Neural cell (in vitro differentiated cells): Measurements from ENCODE around the gene ZBTB7C. TPM values are rescaled to one million over a fixed set of nuclear protein-coding genes. Genes with fewer than 3 reads are reported as not detected.

Source experiments
- H2AFZ ChIP-seq: fragments of 200-600, 300-800 bp; sonication (generic), shearing (Covaris generic); 2 replicates; pipeline ENCODE4 v1.6.0; 2014; ENCODE audit warnings: low read depth, mild to moderate bottlenecking, antibody characterized with exemption, low read length, moderate library complexity
- H3F3A ChIP-seq: fragments of 200-600 bp; shearing (Covaris generic); 2 replicates; pipeline ENCODE4 v1.6.1; 2016; ENCODE audit warnings: mild to moderate bottlenecking, moderate library complexity, mixed read lengths, antibody characterized with exemption, low read length; ENCODE audit not compliant: insufficient read depth, poor library complexity, severe bottlenecking
- H3K27ac ChIP-seq: fragments of 200-600, 300-800 bp; sonication (generic), shearing (Covaris generic); 2 replicates; pipeline ENCODE4 v1.5.1; 2014; ENCODE audit warnings: mild to moderate bottlenecking, low read length, moderate library complexity
- H3K27me3 ChIP-seq: fragments of 300-800, 200-600 bp; sonication (generic), shearing (Covaris generic); 2 replicates; pipeline ENCODE4 v1.6.0; 2014; ENCODE audit warnings: mild to moderate bottlenecking, low read depth, low read length, moderate library complexity; ENCODE audit not compliant: insufficient read depth
- H3K36me3 ChIP-seq: fragments of 300-800, 200-600 bp; sonication (generic), shearing (Covaris generic); 2 replicates; pipeline ENCODE4 v1.5.1; 2014; ENCODE audit warnings: mild to moderate bottlenecking, antibody characterized with exemption, low read length, moderate library complexity; ENCODE audit not compliant: insufficient read depth
- H3K4me2 ChIP-seq: fragments of 300-800, 200-600 bp; sonication (generic), shearing (Covaris generic); 2 replicates; pipeline ENCODE4 v1.6.0; 2014; ENCODE audit warnings: mild to moderate bottlenecking, low read length
- H3K4me3 ChIP-seq: fragments of 300-800, 200-600 bp; sonication (generic), shearing (Covaris generic); 2 replicates; pipeline ENCODE4 v1.5.1; 2014; ENCODE audit warnings: mild to moderate bottlenecking, low read length, moderate library complexity
- H3K79me2 ChIP-seq: fragments of 200-600 bp; shearing (Covaris generic); replicated peaks from 2 replicates; pipeline ENCODE4 v1.6.0; 2014; ENCODE audit warnings: mild to moderate bottlenecking, low read length, moderate library complexity; ENCODE audit not compliant: insufficient read depth
- H3K9ac ChIP-seq: fragments of 300-800, 200-600 bp; sonication (generic), shearing (Covaris generic); 2 replicates; pipeline ENCODE4 v1.6.1; 2016; ENCODE audit warnings: mild to moderate bottlenecking, low read length, mixed read lengths
- H3K9me2 ChIP-seq: fragments of 200-600 bp; shearing (Covaris generic); 2 replicates; pipeline ENCODE4 v1.6.1; 2016; ENCODE audit warnings: mild to moderate bottlenecking, low read length, mixed read lengths; ENCODE audit not compliant: insufficient read depth
- H3K9me3 ChIP-seq: fragments of 200-600, 300-800 bp; sonication (generic), shearing (Covaris generic); 2 replicates; pipeline ENCODE4 v1.6.1; 2016; ENCODE audit warnings: mild to moderate bottlenecking, mixed run types, low read length, moderate library complexity, mixed read lengths
- H4K20me1 ChIP-seq: fragments of 200-600 bp; shearing (Covaris generic); 2 replicates; pipeline ENCODE4 v1.6.1; 2016; ENCODE audit warnings: mild to moderate bottlenecking, mixed run types; ENCODE audit not compliant: insufficient read depth
- CTCF ChIP-seq: fragments of 450-650 bp; IDR thresholded peaks from 2 replicates; pipeline ENCODE4 v1.5.1; 2014; ENCODE audit warnings: antibody characterized with exemption, mild to moderate bottlenecking, moderate library complexity; ENCODE audit not compliant: poor library complexity, severe bottlenecking
- EP300 ChIP-seq: fragments of 450-650 bp; conservative IDR thresholded peaks from 2 replicates; pipeline ENCODE4 v1.6.1; 2014; ENCODE audit warnings: antibody characterized with exemption, mild to moderate bottlenecking, moderate library complexity; ENCODE audit not compliant: poor library complexity, severe bottlenecking
- EZH2 ChIP-seq: fragments of 200-600, 300-800 bp; shearing (Covaris generic), sonication (generic); IDR thresholded peaks from 2 replicates; pipeline ENCODE4 v1.6.1; 2014; ENCODE audit warnings: antibody characterized with exemption, low read length, borderline replicate concordance, mild to moderate bottlenecking; ENCODE audit not compliant: insufficient read depth, poor library complexity, severe bottlenecking
- MXI1 ChIP-seq: fragments of 450-650 bp; conservative IDR thresholded peaks from 2 replicates; pipeline ENCODE4 v1.6.1; 2014; ENCODE audit warnings: antibody characterized with exemption, mild to moderate bottlenecking; ENCODE audit not compliant: poor library complexity, severe bottlenecking
- POLR2AphosphoS5 ChIP-seq: IDR thresholded peaks from 2 replicates; pipeline ENCODE4 v1.6.1; 2012
- RAD21 ChIP-seq: fragments of 450-650 bp; conservative IDR thresholded peaks from 2 replicates; pipeline ENCODE4 v1.6.1; 2014; ENCODE audit warnings: antibody characterized with exemption, mild to moderate bottlenecking, moderate library complexity
- REST ChIP-seq: IDR thresholded peaks from 2 replicates; pipeline ENCODE4 v1.6.1; 2012; ENCODE audit warnings: borderline replicate concordance
- SMC3 ChIP-seq: fragments of 450-650 bp; conservative IDR thresholded peaks from 2 replicates; pipeline ENCODE4 v1.6.1; 2014; ENCODE audit warnings: antibody characterized with exemption, mild to moderate bottlenecking, moderate library complexity; ENCODE audit not compliant: poor library complexity
- TAF1 ChIP-seq: IDR thresholded peaks from 2 replicates; pipeline ENCODE4 v1.6.1; 2012; ENCODE audit warnings: low read depth
- polyA plus RNA-seq: library from polyadenylated mRNA; depleted of rRNA; stranded (reverse); fragments of >200 nt; gene quantifications from 2 replicates; pipeline ENCODE4 v1.2.3, GENCODE V29; 2014

ZBTB7C gene
- polyA plus RNA-seq, 1 donor from 2014 or later, result 2.4 TPM

GRCh38 chr18:48124857-48125626 is 284.1 kb downstream of the ZBTB7C start:
- no peak overlapping the region for H3K4me2 ChIP-seq
- no peaks in the 10 kb centered on the region for H3K27me3 ChIP-seq
- H4K20me1 ChIP-seq, result no peaks in the 10 kb centered on the region
- H3K36me3 ChIP-seq, result no peaks in the 10 kb centered on the region
- no peak overlapping the region for H3K9ac ChIP-seq
- H2AFZ ChIP-seq, result no peak overlapping the region
- no peaks in the 10 kb centered on the region for H3K79me2 ChIP-seq
- H3K4me3 ChIP-seq, result no peak overlapping the region
- H3K9me3 ChIP-seq, result no peaks in the 10 kb centered on the region
- H3K27ac ChIP-seq, result no peak overlapping the region
- no peaks in the 10 kb centered on the region for H3K9me2 ChIP-seq
- no peaks in the 10 kb centered on the region for H3F3A ChIP-seq
- TF ChIP-seq TAF1, result no peak
- no peak for TF ChIP-seq REST
- TF ChIP-seq SMC3, result no peak
- no peak for TF ChIP-seq POLR2AphosphoS5
- no peak for TF ChIP-seq RAD21
- no peak for TF ChIP-seq MXI1
- no peak for TF ChIP-seq CTCF
- no peak for TF ChIP-seq EZH2
- no peak for TF ChIP-seq EP300

GRCh38 chr18:48123941-48124340 is 285.2 kb downstream of the ZBTB7C start:
- no peaks in the 10 kb centered on the region for H3K36me3 ChIP-seq
- H4K20me1 ChIP-seq, result no peaks in the 10 kb centered on the region
- no peaks in the 10 kb centered on the region for H3K9me3 ChIP-seq
- H2AFZ ChIP-seq, result no peak overlapping the region
- H3K9me2 ChIP-seq, result no peaks in the 10 kb centered on the region
- no peak overlapping the region for H3K9ac ChIP-seq
- H3K4me2 ChIP-seq, result no peak overlapping the region
- no peaks in the 10 kb centered on the region for H3F3A ChIP-seq
- no peak overlapping the region for H3K27ac ChIP-seq
- no peak overlapping the region for H3K4me3 ChIP-seq
- H3K27me3 ChIP-seq, result no peaks in the 10 kb centered on the region
- no peaks in the 10 kb centered on the region for H3K79me2 ChIP-seq
- no peak for TF ChIP-seq POLR2AphosphoS5
- no peak for TF ChIP-seq RAD21
- TF ChIP-seq EZH2, result no peak
- TF ChIP-seq REST, result no peak
- TF ChIP-seq SMC3, result no peak
- TF ChIP-seq EP300, result no peak
- no peak for TF ChIP-seq TAF1
- no peak for TF ChIP-seq CTCF
- no peak for TF ChIP-seq MXI1
